ENCODE results near the gene RMC1.
"Not testable (repeated sequence)": the region's sequence is repeated elsewhere in the genome, so short reads cannot be mapped to it uniquely, and the experiment has no call there.

Gene RMC1

GRCh38 chr18:23567671-23568070, 64.4 kb downstream of the RMC1 start:
- no peak for DNase-seq

GRCh38 chr18:23568281-23569138, 65.2 kb downstream of the RMC1 start:
- no peak for DNase-seq

GRCh38 chr18:23569299-23570063, 66.2 kb downstream of the RMC1 start:
- DNase-seq, result no peak

GRCh38 chr18:23570912-23571504, 67.7 kb downstream of the RMC1 start:
- no peak for DNase-seq

- no peak for DNase-seq
Measured at GRCh38 chr18:23572012-23572411, 68.7 kb downstream of the RMC1 start.

- no peak for DNase-seq
Measured at GRCh38 chr18:23572570-23572969, 69.3 kb downstream of the RMC1 start.

GRCh38 chr18:23573020-23573419, 69.7 kb downstream of the RMC1 start:
- no peak for DNase-seq

- no peak for DNase-seq
Measured at GRCh38 chr18:23573626-23574431, 70.5 kb downstream of the RMC1 start.

GRCh38 chr18:23574611-23575308, 71.4 kb downstream of the RMC1 start:
- DNase-seq, result no peak

- DNase-seq, result no peak
Measured at GRCh38 chr18:23575309-23575651, 72.0 kb downstream of the RMC1 start.

- DNase-seq, result not testable (repeated sequence)
Measured at GRCh38 chr18:23577521-23577920, 74.2 kb downstream of the RMC1 start.

- DNase-seq, result no peak
Measured at GRCh38 chr18:23578067-23578701, 74.9 kb downstream of the RMC1 start.

- no peak for DNase-seq
Measured at GRCh38 chr18:23578891-23579653, 75.8 kb downstream of the RMC1 start.

GRCh38 chr18:23580677-23581367, 77.5 kb downstream of the RMC1 start:
- no peak for DNase-seq

Measured in eye (tissue), 1 donor.